GM21390 (cell line): Measurements from ENCODE around the gene KCNK1.
"Not testable (repeated sequence)": the region's sequence is repeated elsewhere in the genome, so short reads cannot be mapped to it uniquely, and the experiment has no call there.

Experiments used
- ATAC-seq: cut with Tn5 transposase; IDR thresholded peaks from one replicate; pipeline ENCODE4 v1.9.1; 2021; ENCODE audit not compliant: unreplicated experiment

Gene KCNK1

DNA sequence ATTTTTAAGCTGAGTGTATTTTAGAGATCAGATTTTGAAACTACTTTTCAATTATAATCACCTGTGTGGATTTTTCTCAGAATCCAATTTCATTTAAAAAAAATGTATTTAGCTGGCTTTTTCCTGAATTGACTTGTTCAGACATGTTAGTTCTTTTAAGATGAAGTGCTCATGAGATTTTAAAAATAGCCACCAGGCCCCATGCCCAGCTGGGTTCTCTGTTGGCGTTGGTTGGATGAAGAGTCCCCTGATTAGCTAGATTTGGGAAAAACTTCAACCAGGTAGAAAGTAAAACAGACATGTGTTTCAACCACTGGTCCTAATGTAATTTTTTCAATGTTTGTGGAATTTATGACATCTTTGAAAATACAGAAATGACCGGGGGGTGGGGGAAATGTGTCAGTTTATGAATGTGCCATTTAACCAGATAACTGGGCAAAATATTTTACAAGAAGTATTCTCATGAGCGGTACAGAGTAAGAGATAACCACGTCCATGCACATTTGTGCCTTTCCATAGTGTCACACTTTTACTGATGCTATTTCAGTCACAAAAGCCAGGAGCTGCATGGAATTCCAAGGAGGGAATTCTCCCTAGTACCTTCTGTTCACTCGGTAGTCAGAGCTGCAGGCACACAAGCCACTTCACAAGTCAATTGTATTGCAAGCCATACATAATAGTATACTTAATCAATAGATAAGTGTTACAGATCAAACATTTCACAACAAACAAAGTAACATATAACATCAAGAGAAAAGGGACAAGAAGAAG is 51.1 kb downstream of the KCNK1 start:
- ATAC-seq: no peak

DNA sequence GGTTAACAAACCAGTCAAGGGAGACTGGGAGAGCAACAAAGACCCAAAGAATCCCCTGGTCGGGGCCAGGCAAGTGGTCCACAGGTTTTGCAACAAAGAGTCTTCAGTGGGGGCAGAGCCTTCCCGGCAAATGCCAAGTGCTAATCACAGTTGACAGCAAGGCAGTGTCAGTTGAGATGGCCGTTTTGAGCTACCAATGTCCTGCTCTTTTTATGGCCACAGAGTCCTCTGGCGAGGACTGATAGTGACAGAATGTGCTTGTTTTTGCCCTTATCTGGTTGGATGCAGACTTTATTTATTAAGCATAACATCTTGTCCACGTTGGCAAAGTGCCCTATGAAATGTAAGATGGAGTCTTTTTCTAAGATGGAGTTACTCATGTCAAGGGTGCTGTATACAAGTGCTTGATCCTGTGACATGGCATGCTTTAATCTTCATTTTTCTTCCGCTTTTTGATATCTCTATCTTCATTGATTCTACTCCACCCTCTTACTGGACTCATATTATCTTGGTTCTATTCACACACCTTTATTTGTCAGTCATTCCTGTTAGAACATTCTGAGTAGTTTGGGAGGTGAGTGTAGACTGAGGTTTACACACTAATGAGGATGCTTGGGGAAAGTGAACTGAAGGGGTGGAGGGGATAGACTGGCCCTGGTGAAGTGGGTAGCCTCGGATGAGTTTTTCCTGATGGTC is 51.8 kb downstream of the KCNK1 start:
- ATAC-seq: no peak

DNA sequence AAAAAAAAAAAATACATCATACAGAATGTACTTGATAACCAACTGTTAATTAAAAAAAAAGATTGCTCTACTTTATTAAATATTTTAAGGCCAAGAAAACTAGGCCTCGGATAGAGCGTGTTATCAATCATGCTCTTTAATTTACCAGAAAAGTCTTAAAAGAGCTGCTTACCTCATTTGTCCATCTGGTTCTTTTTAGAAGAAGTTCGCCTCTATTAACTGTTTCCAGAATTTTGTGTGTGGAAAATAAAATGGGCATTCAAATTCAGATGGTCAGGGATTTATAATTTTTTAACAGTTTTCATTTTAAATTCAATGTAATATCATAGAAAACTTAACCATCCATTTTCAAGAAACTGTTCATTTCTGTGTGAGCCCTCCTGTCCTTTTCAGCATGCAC is 53.8 kb downstream of the KCNK1 start:
- ATAC-seq: no peak

DNA sequence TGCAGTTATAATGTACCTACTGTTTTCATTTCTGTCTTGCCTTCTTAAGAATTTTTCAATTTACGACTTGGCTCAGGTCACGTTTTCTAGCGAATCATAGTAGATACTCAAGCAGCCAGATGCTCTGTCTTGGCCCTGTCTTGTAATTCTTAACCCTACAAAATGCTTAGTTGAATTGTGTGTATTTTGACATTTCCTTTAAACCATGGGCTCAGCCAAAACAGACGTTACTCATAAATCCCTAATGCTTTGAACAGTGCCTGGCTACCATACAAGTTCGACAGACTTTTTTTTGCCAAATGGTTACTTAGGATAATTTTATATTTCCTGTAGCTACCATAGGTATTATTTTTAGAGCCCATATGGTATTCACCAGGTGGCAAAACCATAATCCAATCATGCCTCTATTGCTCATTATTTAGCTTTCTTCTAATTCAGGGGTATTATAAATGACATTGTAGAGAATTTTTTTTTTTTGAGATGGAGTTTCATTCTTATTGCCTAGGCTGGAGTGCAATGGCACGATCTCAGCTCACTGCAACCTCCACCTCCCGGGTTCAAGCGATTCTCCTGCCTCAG is 54.3 kb downstream of the KCNK1 start:
- ATAC-seq: no peak

DNA sequence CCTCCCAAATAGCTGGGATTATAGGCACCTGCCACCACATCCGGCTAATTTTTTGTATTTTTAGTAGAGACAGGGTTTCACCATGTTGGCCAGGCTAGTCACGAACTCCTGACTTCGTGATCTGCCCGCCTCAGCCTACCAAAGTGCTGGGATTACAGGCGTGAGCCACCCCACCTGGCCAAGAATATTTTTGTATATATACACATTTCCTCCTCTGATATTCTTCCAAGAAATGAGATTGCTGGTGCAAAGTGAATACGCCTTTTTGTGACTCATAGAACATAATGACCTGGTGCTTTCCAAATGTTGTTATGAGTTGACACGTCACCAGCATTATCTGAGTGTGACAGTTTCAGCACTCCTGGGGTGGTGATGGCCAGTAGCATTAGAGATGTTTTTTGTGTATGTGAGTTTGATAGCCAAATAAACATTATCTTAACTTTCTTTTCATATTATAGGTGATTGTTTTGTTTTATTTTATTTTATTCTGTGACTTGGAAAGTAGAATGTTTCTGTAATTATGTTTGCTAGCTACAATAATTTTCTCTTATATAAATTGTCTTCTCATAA is 54.9 kb downstream of the KCNK1 start:
- peak; percentile 66 for ATAC-seq

DNA sequence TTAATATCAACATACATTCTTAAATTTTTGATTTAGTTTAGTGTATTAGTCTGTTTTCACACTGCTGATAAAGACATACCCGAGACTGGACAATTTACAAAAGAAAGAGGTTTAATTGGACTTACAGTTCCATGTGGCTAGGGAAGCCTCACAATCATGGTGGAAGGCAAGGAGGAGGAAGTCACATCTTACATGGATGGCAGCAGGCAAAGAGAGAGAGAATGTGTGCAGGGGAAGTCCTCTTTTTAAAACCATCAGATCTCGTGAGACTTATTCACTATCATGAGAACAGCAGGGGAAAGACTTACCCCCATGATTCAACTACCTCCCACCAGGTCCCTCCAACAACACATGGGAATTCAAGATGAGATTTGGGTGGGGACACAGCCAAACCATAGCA is 56.5 kb downstream of the KCNK1 start:
- ATAC-seq: not testable (repeated sequence)

DNA sequence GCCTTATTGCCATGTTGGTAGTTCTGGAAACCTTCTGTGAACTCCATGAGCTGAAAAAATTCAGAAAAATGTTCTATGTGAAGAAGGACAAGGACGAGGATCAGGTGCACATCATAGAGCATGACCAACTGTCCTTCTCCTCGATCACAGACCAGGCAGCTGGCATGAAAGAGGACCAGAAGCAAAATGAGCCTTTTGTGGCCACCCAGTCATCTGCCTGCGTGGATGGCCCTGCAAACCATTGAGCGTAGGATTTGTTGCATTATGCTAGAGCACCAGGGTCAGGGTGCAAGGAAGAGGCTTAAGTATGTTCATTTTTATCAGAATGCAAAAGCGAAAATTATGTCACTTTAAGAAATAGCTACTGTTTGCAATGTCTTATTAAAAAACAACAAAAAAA is 57.4 kb downstream of the KCNK1 start:
- ATAC-seq: no peak

DNA sequence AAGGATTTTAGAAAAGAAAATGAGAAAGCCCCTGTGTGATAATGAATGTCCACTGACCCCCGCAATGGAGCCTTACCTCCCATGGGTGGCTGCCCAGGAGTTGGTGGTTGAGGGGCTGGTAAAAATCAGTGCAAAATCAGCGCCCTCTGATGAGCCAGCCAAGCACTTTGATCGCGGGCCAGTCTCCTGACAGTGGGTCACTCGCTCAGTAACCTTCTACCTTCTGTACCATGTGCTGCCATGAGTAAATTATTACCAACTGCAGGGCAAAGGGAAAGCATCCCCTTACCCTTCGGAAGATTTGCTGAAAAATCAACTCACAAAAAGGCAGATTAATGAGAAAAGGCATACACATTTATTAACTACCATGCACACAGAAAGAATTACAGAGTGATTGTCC is 58.8 kb downstream of the KCNK1 start:
- ATAC-seq: no peak

DNA sequence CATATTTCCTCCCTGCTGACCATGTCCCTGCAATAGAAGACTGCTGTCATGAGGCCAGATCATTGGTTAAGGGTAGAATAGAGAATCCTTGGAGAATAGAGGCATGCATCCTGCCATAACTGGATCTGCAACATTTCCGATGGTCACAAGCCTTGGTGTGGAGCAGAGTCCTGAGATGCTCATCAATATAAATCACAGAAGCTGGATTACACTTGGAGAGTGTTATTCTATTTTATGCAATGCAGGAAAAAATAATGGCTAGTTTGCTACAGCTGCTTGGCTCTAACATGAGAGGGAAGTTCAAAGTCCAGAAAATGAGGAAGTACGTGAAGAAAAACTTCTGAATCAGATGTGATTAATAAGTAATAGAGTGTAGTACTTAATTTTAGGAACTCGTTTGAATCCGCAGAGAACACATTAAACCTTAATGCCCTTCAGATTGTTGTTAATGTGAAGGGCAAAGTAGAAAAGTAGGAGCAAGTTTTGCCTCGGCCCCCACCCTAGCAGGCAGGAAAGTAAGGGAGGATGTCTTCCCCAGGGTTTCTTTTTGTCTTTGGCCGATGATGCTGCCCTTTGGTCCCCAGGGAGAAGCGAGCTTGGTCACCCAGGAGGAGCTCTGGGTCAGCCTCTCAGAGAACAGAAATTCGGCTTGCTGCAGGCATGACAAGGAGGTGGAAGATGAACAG is 59.5 kb downstream of the KCNK1 start:
- ATAC-seq: peak; percentile 42

DNA sequence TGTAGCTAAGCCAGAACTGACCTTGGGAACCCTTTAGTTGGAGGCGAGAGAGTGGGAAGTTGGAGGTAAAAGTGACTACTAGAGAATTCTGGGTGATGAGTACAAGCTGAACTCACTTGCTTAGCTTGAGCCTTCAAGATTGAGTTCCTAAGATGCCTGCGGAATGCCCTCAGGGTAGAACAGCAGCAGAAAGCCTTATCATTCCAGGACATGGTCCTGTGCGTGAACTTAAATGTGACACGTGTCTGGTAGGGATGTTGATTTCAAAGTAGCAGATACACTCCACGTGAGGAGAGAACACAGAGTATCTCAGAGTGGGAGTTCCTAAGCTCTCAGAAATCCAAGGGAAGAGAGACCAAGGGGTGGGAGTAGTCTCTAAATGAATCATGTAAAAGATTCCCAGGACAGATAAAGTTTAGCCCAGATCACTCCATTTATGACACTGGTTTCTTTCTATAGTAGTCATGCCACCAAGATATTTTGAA is 60.1 kb downstream of the KCNK1 start:
- no peak for ATAC-seq

DNA sequence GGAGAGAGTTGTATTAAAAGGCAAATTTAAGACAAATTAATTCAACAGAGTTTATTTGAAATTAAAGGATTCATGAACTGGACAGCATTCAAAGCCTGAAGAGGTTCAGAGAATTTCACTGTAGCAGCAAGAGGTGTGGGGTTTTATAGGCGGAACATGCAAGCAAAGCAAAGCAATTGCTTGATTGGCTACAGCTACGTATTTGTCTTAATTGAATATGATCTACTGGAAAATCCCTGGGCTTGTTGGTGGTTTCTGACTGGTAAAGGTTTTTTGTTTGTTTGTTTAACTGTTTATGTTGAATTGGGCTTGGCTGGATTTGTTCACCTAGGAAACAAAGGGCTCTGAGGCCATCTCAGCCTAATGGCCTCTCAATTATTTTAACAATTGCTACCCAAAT is 61.5 kb downstream of the KCNK1 start:
- ATAC-seq: no peak

DNA sequence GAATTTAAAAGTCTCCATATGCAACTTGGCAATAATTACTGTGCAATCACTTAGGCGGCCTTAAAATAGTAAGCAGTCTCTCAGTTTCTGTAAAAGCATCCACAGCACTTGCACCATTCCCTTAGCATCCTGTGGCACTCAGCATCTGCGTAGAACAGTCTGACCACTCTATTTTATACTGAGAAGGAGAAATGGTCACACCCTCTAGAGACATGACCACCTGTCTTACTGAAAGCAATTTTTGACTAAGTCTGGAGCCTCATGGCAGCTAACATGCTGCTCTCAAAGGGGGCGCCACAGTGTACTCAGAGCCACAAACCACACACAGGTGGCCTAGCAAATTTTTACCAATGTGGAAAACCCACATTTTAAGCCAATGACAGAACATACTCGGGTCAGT is 62.0 kb downstream of the KCNK1 start:
- peak; percentile 70 for ATAC-seq

DNA sequence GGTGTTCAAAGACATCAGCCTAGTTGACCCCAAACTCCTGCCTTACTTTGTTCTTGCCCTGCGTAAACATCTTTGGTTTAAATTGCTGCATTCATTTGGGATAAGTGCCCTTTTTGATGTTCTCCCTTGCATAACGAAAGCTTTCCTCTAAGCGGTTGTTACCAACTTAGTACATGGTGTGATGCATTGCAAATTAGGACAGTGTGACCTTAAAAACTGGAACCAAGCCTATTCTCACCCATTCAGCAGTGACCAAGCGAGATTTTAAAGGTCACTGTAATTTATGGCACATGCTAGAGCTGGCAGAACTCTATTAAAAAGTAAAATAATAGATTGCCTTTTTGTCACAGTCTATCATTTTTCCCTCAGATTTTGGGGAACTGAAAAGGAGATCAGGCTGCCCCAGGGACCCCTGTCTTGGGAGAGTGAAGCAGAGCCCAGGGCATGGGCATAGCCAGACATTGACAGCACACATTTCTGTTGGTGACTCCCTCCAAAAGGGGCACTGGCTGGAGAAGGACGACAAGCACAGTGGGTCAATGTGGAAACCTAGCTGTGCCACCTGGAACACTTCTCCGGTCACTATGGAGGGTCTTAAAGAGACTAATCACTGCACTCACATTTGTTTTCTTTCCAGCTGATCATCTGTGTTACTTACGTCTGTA is 63.9 kb downstream of the KCNK1 start:
- ATAC-seq: no peak

DNA sequence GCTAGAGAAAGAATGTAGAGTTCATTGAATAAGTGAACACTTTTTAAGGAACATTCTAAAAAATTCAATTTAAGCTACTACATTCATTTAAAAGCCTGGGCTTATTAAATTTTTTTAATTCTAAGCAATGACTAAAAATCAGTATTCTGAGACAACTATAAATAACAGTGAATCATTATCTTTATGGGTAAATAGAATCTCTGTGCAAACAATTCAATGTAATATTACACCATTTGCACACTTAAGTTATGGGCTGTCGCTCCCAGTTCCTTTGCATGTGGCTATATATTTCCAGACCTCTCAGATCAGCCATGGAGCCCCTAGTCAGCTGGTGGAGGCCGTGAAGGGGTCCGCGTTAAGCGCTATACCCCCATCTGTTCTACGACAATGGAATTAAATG is 65.1 kb downstream of the KCNK1 start:
- no peak for ATAC-seq

DNA sequence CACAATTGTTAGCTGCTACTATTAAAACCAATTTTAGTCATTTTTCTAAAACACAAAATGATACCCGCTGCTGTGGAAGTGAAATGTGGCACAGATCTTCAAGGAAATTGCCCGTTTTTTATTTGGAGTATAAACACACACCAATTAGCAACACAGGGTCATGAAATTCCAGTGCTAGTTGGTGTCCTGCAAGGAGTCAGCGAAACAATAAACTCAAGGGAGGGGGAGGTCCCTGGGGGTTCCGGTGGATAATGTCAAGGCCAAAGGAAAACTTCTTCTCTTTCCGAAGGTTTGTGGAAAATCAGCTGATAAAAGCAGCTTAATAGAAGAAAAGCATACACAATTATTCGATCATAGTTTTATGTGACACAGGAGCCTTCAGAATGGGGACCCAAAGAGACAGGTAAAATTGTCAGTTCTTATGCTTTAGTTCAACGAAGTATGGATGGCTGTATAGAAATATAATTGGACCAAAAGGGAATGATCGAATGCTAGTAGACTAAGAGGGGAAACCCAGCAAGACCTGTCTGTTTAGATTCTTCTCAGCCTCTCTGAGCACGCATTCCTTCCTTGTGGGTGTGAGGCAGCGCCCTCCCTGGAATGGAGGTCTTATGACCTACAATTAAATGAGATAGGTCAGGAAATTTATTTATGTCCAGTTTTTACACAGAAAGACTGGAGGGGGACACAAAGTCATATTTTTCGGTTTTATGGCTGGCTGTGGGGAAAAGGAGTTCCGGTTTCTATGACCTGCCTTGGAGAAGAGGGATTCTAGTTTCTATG is 65.9 kb downstream of the KCNK1 start:
- no peak for ATAC-seq

DNA sequence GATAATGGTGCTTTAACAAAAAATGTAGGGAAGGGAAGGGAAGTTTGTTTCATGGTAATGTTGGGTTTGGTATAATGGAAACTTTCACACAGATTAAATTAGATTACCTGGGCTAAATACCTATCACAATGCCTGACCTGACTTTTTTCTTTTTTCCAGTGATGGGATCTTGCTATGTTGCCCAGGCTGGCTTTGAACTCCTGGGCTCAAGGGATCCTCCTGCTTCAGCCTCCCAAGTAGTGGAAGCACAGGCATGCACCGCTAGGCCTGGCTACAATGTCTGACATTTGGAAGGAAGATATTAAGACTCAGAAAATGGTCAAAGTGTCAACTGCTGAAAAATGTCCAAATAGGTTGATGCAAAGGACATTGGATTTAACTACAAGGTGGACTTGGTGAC is 67.4 kb downstream of the KCNK1 start:
- no peak for ATAC-seq

DNA sequence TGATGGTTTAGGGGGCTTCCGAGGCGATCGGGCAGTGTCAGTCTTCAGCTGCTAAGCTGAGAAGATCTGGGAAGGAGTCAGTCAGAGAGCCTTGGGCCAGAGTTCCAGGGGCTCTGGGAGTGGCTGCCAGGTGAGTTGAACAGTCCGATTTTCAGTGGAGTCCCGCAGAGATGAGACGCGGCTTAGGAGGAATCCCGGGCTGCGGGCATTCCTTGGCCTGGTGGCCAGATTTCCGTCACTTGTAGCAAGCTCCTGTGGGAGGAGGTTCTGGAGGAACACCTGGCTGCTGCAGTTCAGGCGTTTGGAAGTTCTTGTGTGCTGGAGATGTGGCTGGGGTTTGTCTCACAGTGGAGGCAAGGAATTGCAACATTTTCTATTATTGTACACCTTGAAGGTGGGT is 72.7 kb downstream of the KCNK1 start:
- not testable (repeated sequence) for ATAC-seq

DNA sequence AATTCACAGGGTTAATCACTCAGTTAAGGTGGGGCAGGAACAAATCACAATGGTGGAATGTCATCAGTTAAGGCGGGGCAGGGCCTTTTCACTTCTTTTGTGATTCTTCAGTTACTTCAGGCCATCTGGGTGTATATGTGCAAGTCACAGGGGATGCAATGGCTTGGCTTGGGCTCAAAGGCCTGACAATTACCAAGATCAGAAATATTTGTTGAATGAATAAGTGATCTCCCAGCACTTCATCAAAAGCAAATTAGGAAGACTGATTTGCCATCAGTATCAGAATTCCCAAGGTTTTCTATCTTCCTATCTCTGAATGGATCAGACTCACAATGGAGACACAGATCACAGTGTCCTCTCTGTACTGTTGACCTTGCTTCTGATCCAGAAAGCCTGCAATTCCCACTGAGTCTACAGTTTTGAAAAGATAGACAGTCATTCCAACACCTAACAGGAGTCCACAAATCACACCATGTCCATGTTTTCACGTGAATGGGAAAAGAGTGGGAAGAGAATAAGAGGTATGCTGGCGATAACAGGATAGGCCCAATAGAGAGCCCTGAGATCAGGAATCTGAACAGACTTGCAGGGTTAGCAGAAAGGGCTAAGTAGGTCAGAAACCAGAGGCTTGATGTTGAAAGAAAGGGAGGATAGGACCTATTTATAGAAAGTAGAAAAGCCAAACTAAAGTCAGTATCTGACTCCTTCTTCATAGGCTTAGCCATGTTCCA is 75.3 kb downstream of the KCNK1 start:
- no peak for ATAC-seq

DNA sequence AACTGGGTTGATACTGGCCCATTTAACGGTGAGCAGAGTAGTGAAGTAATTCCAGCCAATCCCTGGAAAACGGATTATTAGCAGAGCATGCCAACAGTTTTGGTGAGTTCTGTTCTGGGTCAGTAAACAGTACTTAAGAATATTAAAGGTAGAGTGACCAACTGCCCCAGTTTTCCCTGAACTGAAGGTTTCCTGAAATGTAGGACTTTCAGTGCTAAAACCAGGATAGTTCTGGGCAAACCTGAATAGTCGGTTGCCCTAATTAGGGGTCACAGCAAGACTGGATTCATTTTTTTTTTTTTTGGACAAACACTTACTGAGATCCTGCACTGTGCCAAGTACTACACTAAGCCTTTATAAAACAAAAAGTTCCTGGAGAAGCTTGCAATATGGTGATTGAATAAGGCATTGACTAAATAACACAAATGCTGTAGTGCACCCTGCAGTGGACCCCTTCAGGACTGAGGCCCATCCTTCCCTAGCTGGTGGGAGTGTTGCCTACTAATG is 75.9 kb downstream of the KCNK1 start:
- no peak for ATAC-seq
